HepG2 (cell line): ENCODE measurements around the gene ZNF782. TPM values are rescaled to one million over a fixed set of nuclear protein-coding genes. Genes with fewer than 3 reads are reported as not detected.

ENCODE experiments used
- ATAC-seq: fragments of 200-7000 bp; cut with Tn5 transposase; 3 replicates; pipeline ENCODE4 v1.9.1; 2020; ENCODE audit warnings: mild to moderate bottlenecking, moderate library complexity
- BruUV-seq: library from RNA; stranded (reverse); fragments of 400-500 nt; replicated peaks from 2 replicates; lab custom pipeline; 2021; lab: Mats Ljungman, UMichigan
- CTCF ChIA-PET: fragments of 300-600 bp; formaldehyde crosslinking; extraction: SDS; loops from one replicate; lab custom pipeline; 2021; ENCODE audit warnings: low total read pairs, inconsistent platforms, low intra/inter-chr PET ratio; lab: Yijun Ruan, JAX
- POLR2A ChIA-PET: fragments of 350-600 bp; sonication (Branson Sonifier 250); formaldehyde crosslinking; loops from one replicate; lab custom pipeline; 2020; ENCODE audit warnings: antibody characterized with exemption, inconsistent platforms; lab: Yijun Ruan, JAX
- DNase-seq: peaks from one replicate; pipeline ENCODE4 v3.0.0-alpha.2; 2015; ENCODE audit warnings: low spot score
- FAIRE-seq: peaks from 3 replicates; lab custom pipeline; 2011; peaks lifted over from hg19 to GRCh38; lab: Jason Lieb, UNC
- H2AFZ ChIP-seq: one replicate; pipeline ENCODE4 v1.6.1; 2011; ENCODE audit warnings: low read length, inconsistent platforms
- H3K27ac ChIP-seq: fragments of 300-600 bp; 3 replicates; pipeline ENCODE4 v1.8.0; 2011; ENCODE audit warnings: mixed run types, mild to moderate bottlenecking, mixed read lengths, low read length, inconsistent platforms; ENCODE audit not compliant: insufficient read depth; ENCODE audit errors: extremely low read length
- H3K27me3 ChIP-seq, 2 experiments: fragments of 200-600 bp in 1 of 2; 2 replicates in 1 of 2; 3 replicates in 1 of 2; pipeline versions ENCODE4 v1.6.0 to v1.8.0; 2011; ENCODE audit warnings: low read length in 2 of 2, mild to moderate bottlenecking in 2 of 2, moderate library complexity in 2 of 2, inconsistent platforms in 1 of 2; ENCODE audit not compliant: insufficient read depth in 2 of 2, control insufficient read depth in 1 of 2
- H3K36me3 ChIP-seq, 2 experiments: fragments of 200-600 bp in 1 of 2; replicated peaks in 1 of 2; 2 replicates in 1 of 2; 3 replicates in 1 of 2; pipeline versions ENCODE4 v1.5.1 to v1.8.0; 2011; ENCODE audit warnings: low read length in 2 of 2, inconsistent platforms in 1 of 2; ENCODE audit not compliant: insufficient read depth in 2 of 2, control insufficient read depth in 1 of 2
- H3K4me1 ChIP-seq: 2 replicates; pipeline ENCODE4 v1.5.1; 2012; ENCODE audit warnings: low read length, inconsistent platforms; ENCODE audit not compliant: insufficient read depth
- H3K4me2 ChIP-seq: 2 replicates; pipeline ENCODE4 v1.6.0; 2011; ENCODE audit warnings: low read depth, low read length, inconsistent platforms
- H3K4me3 ChIP-seq, 3 experiments: fragments of 200-600 bp in 1 of 3; sonication (generic), shearing (Covaris generic) in 1 of 3; replicated peaks in 1 of 3; 2 replicates each; pipeline ENCODE4 v1.5.1; 2011 to 2016; ENCODE audit warnings: low read length in 3 of 3, inconsistent platforms in 2 of 3, low read depth in 2 of 3, mild to moderate bottlenecking in 2 of 3, control low read depth in 1 of 3, mixed read lengths in 1 of 3; ENCODE audit not compliant: insufficient read depth in 1 of 3
- H3K79me2 ChIP-seq: one replicate; pipeline ENCODE4 v1.6.1; 2011; ENCODE audit warnings: low read length, inconsistent platforms; ENCODE audit not compliant: insufficient read depth
- H3K9ac ChIP-seq: 2 replicates; pipeline ENCODE4 v1.6.0; 2011; ENCODE audit warnings: mild to moderate bottlenecking, low read depth, low read length, inconsistent platforms; ENCODE audit not compliant: insufficient read depth
- H3K9me3 ChIP-seq: 2 replicates; pipeline ENCODE4 v1.5.1; 2012; ENCODE audit warnings: mild to moderate bottlenecking, low read length
- H4K20me1 ChIP-seq: 2 replicates; pipeline ENCODE4 v1.6.0; 2011; ENCODE audit warnings: inconsistent platforms, mild to moderate bottlenecking, low read length, moderate library complexity; ENCODE audit not compliant: insufficient read depth
- ATF6 ChIP-seq: sonication (generic); formaldehyde crosslinking; conservative IDR thresholded peaks from 2 replicates; pipeline ENCODE4 v1.4.0; 2020; ENCODE audit warnings: missing genetic modification reagents
- DMAP1 ChIP-seq: IDR thresholded peaks from 2 replicates; pipeline ENCODE4 v1.6.1; 2016
- HDAC6 ChIP-seq: fragments of 200-600 bp; sonication (generic); IDR thresholded peaks from 2 replicates; pipeline ENCODE4 v1.7.0; 2017; ENCODE audit warnings: mild to moderate bottlenecking, antibody characterized with exemption, low read length, low read depth
- HHEX ChIP-seq: IDR thresholded peaks from 2 replicates; pipeline ENCODE4 v1.6.1; 2016; ENCODE audit warnings: control low read depth
- IRF1 ChIP-seq: sonication (generic); formaldehyde crosslinking; IDR thresholded peaks from 2 replicates; pipeline ENCODE4 v1.4.0; 2020; ENCODE audit warnings: low read depth, mild to moderate bottlenecking, missing genetic modification reagents
- IRX3 ChIP-seq: sonication (generic); formaldehyde crosslinking; IDR thresholded peaks from 2 replicates; pipeline ENCODE4 v1.8.1; 2023; ENCODE audit warnings: mild to moderate bottlenecking, low read depth, missing genetic modification reagents, borderline replicate concordance
- MBD4 ChIP-seq: IDR thresholded peaks from 2 replicates; pipeline ENCODE4 v1.6.1; 2012; ENCODE audit warnings: low read length, inconsistent platforms, borderline replicate concordance
- MBNL3 ChIP-seq: fragments of 250-450 bp; sonication (Bioruptor Pico); conservative IDR thresholded peaks from 2 replicates; pipeline ENCODE4 v1.8.0; 2022; ENCODE audit warnings: mild to moderate bottlenecking, inconsistent platforms
- MED13 ChIP-seq: sonication (generic); formaldehyde crosslinking; IDR thresholded peaks from 2 replicates; pipeline ENCODE4 v1.5.0; 2020; ENCODE audit warnings: missing genetic modification reagents
- MIER3 ChIP-seq: IDR thresholded peaks from 2 replicates; pipeline ENCODE4 v1.6.1; 2016; ENCODE audit warnings: missing compliant biosample characterization, borderline replicate concordance
- SIX4 ChIP-seq: sonication (generic); formaldehyde crosslinking; IDR thresholded peaks from 2 replicates; pipeline ENCODE4 v1.4.0; 2020; ENCODE audit warnings: missing genetic modification reagents
- SNAPC5 ChIP-seq: sonication (generic); formaldehyde crosslinking; IDR thresholded peaks from 2 replicates; pipeline ENCODE4 v1.8.1; 2023; ENCODE audit warnings: mild to moderate bottlenecking, missing genetic modification reagents, borderline replicate concordance
- TFE3 ChIP-seq: IDR thresholded peaks from 2 replicates; pipeline ENCODE4 v1.6.1; 2016
- TSC22D2 ChIP-seq: sonication (generic); formaldehyde crosslinking; IDR thresholded peaks from 2 replicates; pipeline ENCODE4 v1.5.1; 2020; ENCODE audit warnings: missing genetic modification reagents, mild to moderate bottlenecking, borderline replicate concordance
- ZBTB4 ChIP-seq: sonication (generic); formaldehyde crosslinking; IDR thresholded peaks from 2 replicates; pipeline ENCODE4 v1.4.0; 2020; ENCODE audit warnings: missing genetic modification reagents, mild to moderate bottlenecking, borderline replicate concordance
- ZNF292 ChIP-seq: sonication (generic); formaldehyde crosslinking; IDR thresholded peaks from 2 replicates; pipeline ENCODE4 v1.8.1; 2022; ENCODE audit warnings: mild to moderate bottlenecking, low read depth, missing genetic modification reagents, borderline replicate concordance
- WGBS: methylation state at CpG from one replicate; pipeline ENCODE4 v1.1.6; 2017; ENCODE audit warnings: low lambda C conversion rate; 5-methylcytosine and 5-hydroxymethylcytosine counted together
- in situ Hi-C: cut with HindIII; loops from 2 replicates; pipeline ENCODE4 v1.10.0; 2017; ENCODE audit warnings: low pct_unique_long_range_greater_than_20kb; ENCODE audit not compliant: extremely low pct_ligation_motif_present
- intact Hi-C: fragments of 100-400 bp; cut with micrococcal nuclease; formaldehyde crosslinking; loops from one replicate; pipeline ENCODE4 v1.10.0; 2022; ENCODE audit not compliant: unreplicated experiment
- polyA plus RNA-seq, 8 experiments: library from polyadenylated mRNA; depleted of rRNA in 3 of 8; stranded (reverse) in 7 of 8; unstranded in 1 of 8; fragments of >200 nt; fragmentation: Illumina TruSeq in 4 of 8; extraction: Trizol in 4 of 8; gene quantifications; 2 replicates each; pipeline versions ENCODE4 v1.2.1 to v1.2.3, GENCODE V29; 2011 to 2016; ENCODE audit warnings: low read depth in 4 of 8, missing spikeins in 1 of 8, mixed read lengths in 1 of 8; ENCODE audit not compliant: insufficient read depth in 1 of 8
- total RNA-seq, 5 experiments: library from RNA; depleted of rRNA; stranded (reverse); fragments of >200 nt; fragmentation: Illumina TruSeq; extraction: Trizol; gene quantifications; 2 replicates each; pipeline ENCODE4 v1.2.3, GENCODE V29; 2016; ENCODE audit warnings: low read depth in 1 of 5

ZNF782 gene
- total and polyA plus RNA-seq, 2 of the 13 experiments (the other 11 are each of a cell fraction or from before 2014, with no cell fraction given): 1.4 to 4.9 TPM

- TF ChIP-seq TFE3 (CRISPR knock-in tag) (no peak), MBNL3 (CRISPR knock-in tag) (no peak), MBD4 (no peak), HDAC6 (no peak), SNAPC5 (CRISPR knock-in tag) (no peak), IRX3 (CRISPR knock-in tag) (no peak), TSC22D2 (CRISPR knock-in tag) (no peak), MED13 (CRISPR knock-in tag) (no peak), IRF1 (CRISPR knock-in tag) (no peak)
These were observed 83.2 kb downstream of the ZNF782 start (continued) for GRCh38 chr9:96771124-96771523.

- ChIA-PET CTCF (no interaction called here), POLR2A (no interaction called here)
- Histone ChIP-seq H3K4me2 (no peak overlapping the region), H3K36me3 (peaks cover 2 to 38% of the 10 kb centered on the region in 2 experiments; a peak in 4 of 5 replicates), H2AFZ (no peak overlapping the region), H3K9ac (no peak overlapping the region), H3K4me1 (no peaks in the 10 kb centered on the region), H3K4me3 (no peak overlapping the region), H3K27me3 (no peaks in the 10 kb centered on the region), H3K79me2 (no peaks in the 10 kb centered on the region), H3K9me3 (peaks cover 68% of the 10 kb centered on the region), H4K20me1 (no peaks in the 10 kb centered on the region), H3K27ac (no peak overlapping the region)
- intact Hi-C loops: no loop called here
- no TSS peak for BruUV-seq
- FAIRE-seq: no peak
- no peak for DNase-seq
- ATAC-seq: no peak
- WGBS: 98% methylated on average over 6 of the region's 6 CpGs
- in situ Hi-C loops: no loop called here
- no peak for TF ChIP-seq HHEX (CRISPR knock-in tag)
- no peak for TF ChIP-seq MIER3
- no peak for TF ChIP-seq ZBTB4 (CRISPR knock-in tag)
- TF ChIP-seq ATF6: no peak
- no peak for TF ChIP-seq ZNF292
- no peak for TF ChIP-seq SIX4 (CRISPR knock-in tag)
- no peak for TF ChIP-seq DMAP1 (CRISPR knock-in tag)
These were observed 84.3 kb downstream of the ZNF782 start for GRCh38 chr9:96769989-96770388.
